Erythroblast (primary cell): ENCODE results near the gene FMO2.

Source experiments
- GATA1 ChIP-seq: IDR thresholded peaks from 2 replicates; pipeline ENCODE4 v1.6.1; 2011; ENCODE audit warnings: low read depth, mild to moderate bottlenecking, control low read depth, low read length, moderate library complexity
- POLR2A ChIP-seq: IDR thresholded peaks from 2 replicates; pipeline ENCODE4 v1.6.1; 2011; ENCODE audit warnings: mild to moderate bottlenecking, low read length

DNA sequence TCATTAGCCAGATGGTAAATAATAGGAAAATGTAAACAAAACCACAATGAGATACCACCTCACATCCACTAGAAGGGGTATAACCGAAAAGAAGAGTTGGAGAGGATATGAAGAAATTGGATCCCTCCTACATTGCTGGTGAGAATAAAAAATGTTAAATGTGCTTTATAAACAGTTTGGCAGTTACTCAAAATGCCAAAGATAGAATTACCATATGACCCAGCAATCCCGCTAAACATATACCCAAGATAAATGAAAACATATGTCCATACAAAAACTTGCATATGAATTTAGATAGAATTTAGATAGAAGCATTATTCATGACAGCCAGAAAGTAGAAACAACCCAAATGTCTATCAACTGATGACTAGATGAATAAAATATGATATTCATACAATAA lies 4.4 kb upstream of the FMO2 start:
- TF ChIP-seq POLR2A (no peak), GATA1 (no peak)
